Measurements from ENCODE around the gene AUTS2. TPM values are rescaled to one million over a fixed set of nuclear protein-coding genes. Genes with fewer than 3 reads are reported as not detected.

Gene AUTS2
- total and polyA plus RNA-seq, 2 experiments from 2014 or later, result 3.0 to 4.4 TPM

- H3K4me2 ChIP-seq (ENCODE audit: unreplicated experiment), result no peak overlapping the region
- H3K9ac ChIP-seq, result no peak overlapping the region
- no peak overlapping the region for H2AFZ ChIP-seq
- no peak for DNase-seq
- no peak for TF ChIP-seq EZH2phosphoT487 (IDR thresholded peaks at IDR 0.05; ENCODE audit: insufficient read depth, low read depth)
- TF ChIP-seq EZH2 (IDR thresholded peaks at IDR 0.05; ENCODE audit: insufficient read depth, poor library complexity, severe bottlenecking), result no peak
- no peaks in the 10 kb centered on the region for H3K9me2 ChIP-seq (ENCODE audit: insufficient read depth)
- peaks cover 8% of the 10 kb centered on the region; the same call in 1 of the 2 replicates for H3K4me1 ChIP-seq (ENCODE audit: insufficient read depth)
- no peaks in the 10 kb centered on the region for H3K36me3 ChIP-seq (ENCODE audit: low read depth)
- H3K79me2 ChIP-seq (ENCODE audit: insufficient read depth), result no peaks in the 10 kb centered on the region
- H3K27me3 ChIP-seq (replicated peaks; ENCODE audit: insufficient read depth), result no peaks in the 10 kb centered on the region
- WGBS, 2 experiments (ENCODE audit: low coverage in 1 of 2, low lambda C conversion rate in 2 of 2, missing lambda C conversion rate in 2 of 2), result 46 to 54% methylated on average over 2 of the region's 2 CpGs
- H3K4me3 ChIP-seq, result no peak overlapping the region
- no peaks in the 10 kb centered on the region for H3F3A ChIP-seq (ENCODE audit: insufficient read depth)
- in situ Hi-C loops (cut with MboI), result no loop called here
- no peaks in the 10 kb centered on the region for H3K9me3 ChIP-seq (ENCODE audit: low read depth)
- no peak overlapping the region for H3K27ac ChIP-seq
- H4K20me1 ChIP-seq (ENCODE audit: insufficient read depth), result no peaks in the 10 kb centered on the region
These were observed 56.1 kb downstream of the AUTS2 start for GRCh38 chr7:69654381-69654780.

DNA sequence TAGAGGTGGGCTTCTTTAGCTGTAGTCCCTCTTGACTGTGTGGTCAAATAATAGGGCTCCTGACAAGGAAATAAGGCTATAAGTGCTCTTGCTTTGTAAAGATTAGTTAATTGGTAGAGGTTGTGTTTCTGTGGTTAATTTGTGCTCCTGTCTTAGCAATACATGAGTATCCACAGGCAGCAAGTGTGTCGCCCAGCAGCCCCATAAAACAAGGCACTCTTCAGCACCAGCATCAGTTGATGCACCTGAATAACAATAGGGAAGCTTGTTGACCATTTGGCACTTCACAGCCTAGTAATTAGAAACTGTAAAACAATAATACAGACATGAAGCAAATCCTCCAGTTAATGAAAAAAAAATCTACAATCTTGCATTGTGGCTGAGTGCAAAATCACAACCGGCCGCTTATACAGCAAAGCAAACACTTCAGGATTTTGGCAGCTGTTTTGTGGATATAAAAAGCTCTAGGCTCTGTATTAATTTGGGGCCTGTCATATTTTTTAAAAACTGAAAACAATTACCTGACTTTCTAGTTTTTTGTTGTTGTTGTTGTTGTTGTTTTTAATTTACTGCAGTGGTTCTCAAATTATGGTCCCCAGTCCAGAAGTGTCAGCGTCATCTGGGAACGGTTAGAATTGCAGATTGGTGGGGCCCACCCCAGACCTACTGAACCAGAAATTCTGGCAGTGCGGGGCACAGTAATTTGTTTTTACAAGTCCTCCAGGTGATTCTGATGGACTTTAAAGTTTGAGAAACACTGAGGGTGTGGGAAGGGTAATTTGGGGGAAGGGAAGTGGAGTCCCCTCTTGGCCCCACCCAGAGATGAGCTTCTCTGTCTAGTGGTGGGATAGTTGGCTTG, 56.8 kb downstream of the AUTS2 start:
- no peaks in the 10 kb centered on the region for H3K9me3 ChIP-seq (ENCODE audit: low read depth)
- no peaks in the 10 kb centered on the region for H3K27me3 ChIP-seq (replicated peaks; ENCODE audit: insufficient read depth)
- no peak overlapping the region for H3K27ac ChIP-seq
- H3F3A ChIP-seq (ENCODE audit: insufficient read depth), result no peaks in the 10 kb centered on the region
- no peak overlapping the region for H2AFZ ChIP-seq
- H3K36me3 ChIP-seq (ENCODE audit: low read depth), result no peaks in the 10 kb centered on the region
- no peak overlapping the region for H3K4me3 ChIP-seq
- no peaks in the 10 kb centered on the region for H3K79me2 ChIP-seq (ENCODE audit: insufficient read depth)
- in situ Hi-C loops (cut with MboI), result no loop called here
- no peak for DNase-seq
- H3K9me2 ChIP-seq (ENCODE audit: insufficient read depth), result no peaks in the 10 kb centered on the region
- H4K20me1 ChIP-seq (ENCODE audit: insufficient read depth), result no peaks in the 10 kb centered on the region
- H3K4me2 ChIP-seq (ENCODE audit: unreplicated experiment), result no peak overlapping the region
- no peak for TF ChIP-seq EZH2phosphoT487 (IDR thresholded peaks at IDR 0.05; ENCODE audit: insufficient read depth, low read depth)
- H3K4me1 ChIP-seq (ENCODE audit: insufficient read depth), result peaks cover 8% of the 10 kb centered on the region; the same call in 1 of the 2 replicates
- no peak overlapping the region for H3K9ac ChIP-seq
- 89 to 97% methylated on average over 6 of the region's 6 CpGs for WGBS, 2 experiments (ENCODE audit: low coverage in 1 of 2, low lambda C conversion rate in 2 of 2, missing lambda C conversion rate in 2 of 2)

GRCh38 chr7:69656077-69656476, 57.8 kb downstream of the AUTS2 start:
- Histone ChIP-seq H3K4me1 (ENCODE audit: insufficient read depth) (peaks cover 8% of the 10 kb centered on the region; the same call in 1 of the 2 replicates), H3K4me3 (no peak overlapping the region), H2AFZ (no peak overlapping the region), H3K4me2 (ENCODE audit: unreplicated experiment) (no peak overlapping the region), H3K9ac (no peak overlapping the region), H4K20me1 (ENCODE audit: insufficient read depth) (no peaks in the 10 kb centered on the region), H3F3A (ENCODE audit: insufficient read depth) (no peaks in the 10 kb centered on the region), H3K27ac (no peak overlapping the region), H3K79me2 (ENCODE audit: insufficient read depth) (no peaks in the 10 kb centered on the region), H3K27me3 (replicated peaks; ENCODE audit: insufficient read depth) (no peaks in the 10 kb centered on the region), H3K9me2 (ENCODE audit: insufficient read depth) (no peaks in the 10 kb centered on the region), H3K36me3 (ENCODE audit: low read depth) (no peaks in the 10 kb centered on the region), H3K9me3 (ENCODE audit: low read depth) (no peaks in the 10 kb centered on the region)
- in situ Hi-C loops (cut with MboI), result no loop called here
- WGBS, 2 experiments (ENCODE audit: low coverage in 1 of 2, low lambda C conversion rate in 2 of 2, missing lambda C conversion rate in 2 of 2), result 83 to 96% methylated on average over 2 of the region's 2 CpGs
- DNase-seq, result no peak
- TF ChIP-seq EZH2 (IDR thresholded peaks at IDR 0.05; ENCODE audit: insufficient read depth, poor library complexity, severe bottlenecking), result no peak
- TF ChIP-seq EZH2phosphoT487 (IDR thresholded peaks at IDR 0.05; ENCODE audit: insufficient read depth, low read depth), result no peak

- Histone ChIP-seq H3K79me2 (ENCODE audit: insufficient read depth) (no peaks in the 10 kb centered on the region), H3K9me2 (ENCODE audit: insufficient read depth) (no peaks in the 10 kb centered on the region), H3K4me1 (ENCODE audit: insufficient read depth) (peaks cover 8% of the 10 kb centered on the region; the same call in 1 of the 2 replicates), H3F3A (ENCODE audit: insufficient read depth) (no peaks in the 10 kb centered on the region), H4K20me1 (ENCODE audit: insufficient read depth) (no peaks in the 10 kb centered on the region), H3K9ac (no peak overlapping the region), H3K9me3 (ENCODE audit: low read depth) (no peaks in the 10 kb centered on the region), H2AFZ (peak overlapping the region; percentile 26; the same call in 1 of the 2 replicates), H3K27me3 (replicated peaks; ENCODE audit: insufficient read depth) (no peaks in the 10 kb centered on the region), H3K4me3 (no peak overlapping the region), H3K27ac (no peak overlapping the region), H3K36me3 (ENCODE audit: low read depth) (no peaks in the 10 kb centered on the region), H3K4me2 (ENCODE audit: unreplicated experiment) (peak overlapping the region; percentile 34)
- 1 to 6% methylated on average over 5 of the region's 5 CpGs for WGBS, 2 experiments (ENCODE audit: low coverage in 1 of 2, low lambda C conversion rate in 2 of 2, missing lambda C conversion rate in 2 of 2)
- peak; percentile 70 for DNase-seq
- in situ Hi-C loops (cut with MboI), result no loop called here
- TF ChIP-seq EZH2 (IDR thresholded peaks at IDR 0.05; ENCODE audit: insufficient read depth, poor library complexity, severe bottlenecking) (no peak), EZH2phosphoT487 (IDR thresholded peaks at IDR 0.05; ENCODE audit: insufficient read depth, low read depth) (no peak)
These were observed 58.6 kb downstream of the AUTS2 start for GRCh38 chr7:69656890-69657289.

Data from GM23248 (cell line).